Fibroblast of lung (primary cell): ENCODE measurements around the gene NEB.

Experiments
- CTCF ChIP-seq, 2 donors: IDR thresholded peaks in 1 of 2; conservative IDR thresholded peaks in 1 of 2; 1 replicate in 1 of 2; 2 replicates in 1 of 2; pipeline ENCODE4 v1.5.1; 2011 to 2012; ENCODE audit warnings: low read length in 2 of 2, control low read depth in 1 of 2, inconsistent platforms in 1 of 2, low read depth in 1 of 2, mild to moderate bottlenecking in 1 of 2
- EZH2 ChIP-seq: IDR thresholded peaks from 2 replicates; pipeline ENCODE4 v1.5.1; 2012; ENCODE audit warnings: low read length, control low read depth, mild to moderate bottlenecking; ENCODE audit errors: missing control alignments

- TF ChIP-seq CTCF (conservative IDR thresholded peaks at IDR 0.05 in 1 of 2, IDR thresholded peaks at IDR 0.05 in 1 of 2; ENCODE audit: low read depth in 1 of 2, low read length in 2 of 2) = no peak
- TF ChIP-seq EZH2 = no peak
Observed at GRCh38 chr2:151730262-151730975, 3.9 kb downstream of the NEB start.
